Ovary (tissue), 9 donors: ENCODE measurements around the gene BICDL1. TPM values are rescaled to one million over a fixed set of nuclear protein-coding genes. Genes with fewer than 3 reads are reported as not detected.

Source experiments
- DNase-seq, 5 donors: peaks; one replicate each; pipeline ENCODE4 v3.0.0-alpha.2; 2019 to 2020
- H3K27ac ChIP-seq, 2 donors: fragments of 200-600 bp; one replicate each; pipeline versions ENCODE4 v1.5.1 to v1.8.0; 2019 to 2022
- H3K27me3 ChIP-seq: fragments of 200-600 bp; one replicate; pipeline ENCODE4 v1.8.0; 2022
- H3K36me3 ChIP-seq: fragments of 200-600 bp; sonication (generic); one replicate; pipeline ENCODE4 v1.5.1; 2019
- H3K4me1 ChIP-seq: one replicate; pipeline ENCODE4 v1.8.1; 2013; ENCODE audit warnings: mild to moderate bottlenecking, moderate library complexity; ENCODE audit not compliant: insufficient read depth
- H3K4me3 ChIP-seq: fragments of 200-600 bp; sonication (generic); one replicate; pipeline ENCODE4 v1.5.1; 2017
- H3K9me3 ChIP-seq, 2 donors: fragments of 200-600 bp in 1 of 2; sonication (generic) in 1 of 2; one replicate each; pipeline versions ENCODE4 v1.5.1 to v1.8.1; 2013 to 2019; ENCODE audit warnings: mild to moderate bottlenecking in 1 of 2, moderate library complexity in 1 of 2
- EP300 ChIP-seq: sonication (generic); formaldehyde crosslinking; IDR thresholded peaks from one replicate; pipeline ENCODE4 v1.6.1; 2017; ENCODE audit warnings: antibody characterized with exemption
- POLR2A ChIP-seq: fragments of 450-650 bp; IDR thresholded peaks from one replicate; pipeline ENCODE4 v1.6.1; 2017; ENCODE audit warnings: antibody characterized with exemption, mild to moderate bottlenecking, moderate library complexity
- WGBS, 3 donors: extraction: QIAGEN DNeasy Blood & Tissue Kit in 1 of 3; methylation state at CpG; one replicate each; pipeline versions ENCODE4 v1.1.5 to v1.1.7; 2013 to 2017; 5-methylcytosine and 5-hydroxymethylcytosine counted together
- intact Hi-C, 4 donors: fragments of 100-400 bp; cut with DNase I; formaldehyde crosslinking; loops; one replicate each; pipeline versions ENCODE4 v1.11.0 to v1.15.1; 2022 to 2023
- polyA plus RNA-seq, 2 donors: library from polyadenylated mRNA; stranded (reverse); fragments of 200-250 nt in 1 of 2; fragments of 350-450 nt in 1 of 2; fragmentation: Illumina TruSeq in 1 of 2; extraction: RNeasy Lipid Tissue Mini Kit (QIAGEN cat#74804) in 1 of 2; gene quantifications; one replicate each; pipeline ENCODE4 v1.2.3, GENCODE V29; 2013 to 2014
- total RNA-seq, 7 donors: library from RNA; depleted of rRNA in 2 of 7; stranded (reverse); fragments of >200 nt in 2 of 7; fragmentation: NEBNext Ultra II Directional in 3 of 7; extraction: Animal tissue kit (Norgen Biotek cat#: 25700) in 3 of 7; gene quantifications; one replicate each; pipeline versions ENCODE4 v1.1.0 to v1.2.4, GENCODE V29; 2016 to 2023
- TF ChIP-seq, protein P1 (sequence below), 3 donors: fragments of 450-650 bp in 2 of 3; fragments of 200-600 bp in 1 of 3; IDR thresholded peaks; one replicate each; pipeline versions ENCODE4 v1.5.1 to v1.8.0; 2016 to 2022; ENCODE audit warnings: antibody characterized with exemption in 3 of 3, mild to moderate bottlenecking in 1 of 3
- donor health status: DM: no; HTN: no; CAD: no; lungs with moderate emphysema.
- donor health status: DM: no; HTN: no; CAD: no.
- donor health status: Bipolar disorder and iron deficiency.
- donor health status: DM: yes; HTN: yes; CAD: no.
- donor health status: DM: no; HTN: no; CAD: no.
- donor health status: DM: yes; HTN: yes; CAD: no.

Gene BICDL1
- total and polyA plus RNA-seq, 9 donors, result 0.40 to 147 (median 1.7) TPM

GRCh38 chr12:120089105-120089504 lies 100.1 kb downstream of the BICDL1 start:
- Histone ChIP-seq H3K4me1 (peaks cover 2% of the 10 kb centered on the region), H3K27ac (no peak overlapping the region), H3K4me3 (no peak overlapping the region), H3K9me3 (no peaks in the 10 kb centered on the region), H3K27me3 (no peaks in the 10 kb centered on the region), H3K36me3 (no peaks in the 10 kb centered on the region)
- DNase-seq, result peak in 1 of 5 donors; percentile 21
- intact Hi-C loops, result no loop called here
- WGBS, 3 donors, result 25 to 32% (median 31%) methylated on average over 8 of the region's 8 CpGs
- TF ChIP-seq, protein P1, sequence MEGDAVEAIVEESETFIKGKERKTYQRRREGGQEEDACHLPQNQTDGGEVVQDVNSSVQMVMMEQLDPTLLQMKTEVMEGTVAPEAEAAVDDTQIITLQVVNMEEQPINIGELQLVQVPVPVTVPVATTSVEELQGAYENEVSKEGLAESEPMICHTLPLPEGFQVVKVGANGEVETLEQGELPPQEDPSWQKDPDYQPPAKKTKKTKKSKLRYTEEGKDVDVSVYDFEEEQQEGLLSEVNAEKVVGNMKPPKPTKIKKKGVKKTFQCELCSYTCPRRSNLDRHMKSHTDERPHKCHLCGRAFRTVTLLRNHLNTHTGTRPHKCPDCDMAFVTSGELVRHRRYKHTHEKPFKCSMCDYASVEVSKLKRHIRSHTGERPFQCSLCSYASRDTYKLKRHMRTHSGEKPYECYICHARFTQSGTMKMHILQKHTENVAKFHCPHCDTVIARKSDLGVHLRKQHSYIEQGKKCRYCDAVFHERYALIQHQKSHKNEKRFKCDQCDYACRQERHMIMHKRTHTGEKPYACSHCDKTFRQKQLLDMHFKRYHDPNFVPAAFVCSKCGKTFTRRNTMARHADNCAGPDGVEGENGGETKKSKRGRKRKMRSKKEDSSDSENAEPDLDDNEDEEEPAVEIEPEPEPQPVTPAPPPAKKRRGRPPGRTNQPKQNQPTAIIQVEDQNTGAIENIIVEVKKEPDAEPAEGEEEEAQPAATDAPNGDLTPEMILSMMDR (IDR thresholded peaks at IDR 0.05), result no peak
- TF ChIP-seq POLR2A (no peak), EP300 (no peak)

- whole genome bisulfite sequencing, 3 donors, result 41 to 63% (median 45%) methylated on average over 2 of the region's 2 CpGs
Measured at GRCh38 chr12:120089796-120090195, 100.8 kb downstream of the BICDL1 start.

GRCh38 chr12:120090206-120090605 lies 101.2 kb downstream of the BICDL1 start:
- Histone ChIP-seq H3K4me1 (peaks cover 2% of the 10 kb centered on the region), H3K9me3 (no peaks in the 10 kb centered on the region), H3K36me3 (no peaks in the 10 kb centered on the region), H3K4me3 (no peak overlapping the region), H3K27me3 (no peaks in the 10 kb centered on the region), H3K27ac (no peak overlapping the region)
- 63 to 85% (median 69%) methylated on average over 3 of the region's 3 CpGs for WGBS, 3 donors
- intact Hi-C loops, result no loop called here
- DNase-seq, result no peak
- TF ChIP-seq, protein P1 (IDR thresholded peaks at IDR 0.05), result no peak
- TF ChIP-seq POLR2A, result no peak
- TF ChIP-seq EP300, result no peak

More at GRCh38 chr12:120089796-120090195, 100.8 kb downstream of the BICDL1 start:
- intact Hi-C loops, result no loop called here
- Histone ChIP-seq H3K9me3 (no peaks in the 10 kb centered on the region), H3K27me3 (no peaks in the 10 kb centered on the region), H3K36me3 (no peaks in the 10 kb centered on the region), H3K4me3 (no peak overlapping the region), H3K4me1 (peaks cover 2% of the 10 kb centered on the region), H3K27ac (no peak overlapping the region)
- TF ChIP-seq EP300 (no peak), POLR2A (no peak)
- TF ChIP-seq, protein P1 (IDR thresholded peaks at IDR 0.05), result no peak
- DNase-seq, result peak in 1 of 5 donors; percentile 20

DNA sequence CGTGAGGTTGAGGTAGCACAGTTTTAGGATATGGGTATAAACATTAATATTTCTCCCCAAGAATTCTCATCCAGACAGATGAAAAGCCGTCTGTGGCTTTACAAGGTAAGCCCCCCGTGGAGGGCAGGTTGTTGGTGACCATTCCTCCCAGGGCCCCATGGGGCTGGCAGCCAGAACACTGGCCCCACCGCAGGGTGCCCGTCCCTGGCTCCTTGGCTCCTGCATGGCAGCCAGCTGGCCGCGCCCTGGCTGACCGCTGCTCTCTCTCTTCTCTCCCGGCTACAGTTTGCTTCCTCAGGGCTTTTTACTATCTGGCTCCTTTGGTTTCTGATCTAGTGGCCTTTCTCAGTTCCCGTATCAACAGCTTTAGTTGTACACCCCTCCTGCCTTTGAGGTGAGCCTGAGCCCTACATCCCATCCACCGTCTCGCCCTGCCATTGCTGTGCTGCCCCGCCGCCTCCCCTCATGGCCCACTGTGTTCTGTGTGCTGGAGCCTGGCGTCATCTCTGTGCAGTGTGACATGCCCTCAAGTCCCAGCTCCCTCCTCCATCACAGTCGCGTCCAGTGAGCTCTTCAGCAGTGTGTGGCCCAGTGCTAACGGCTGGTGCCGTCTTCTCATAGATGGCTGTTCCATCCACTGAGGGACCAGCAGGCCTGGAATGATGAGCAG lies 101.7 kb downstream of the BICDL1 start:
- WGBS, 3 donors, result 77 to 86% (median 85%) methylated on average over 19 of the region's 19 CpGs

More for the DNA sequence above, 101.7 kb downstream of the BICDL1 start:
- Histone ChIP-seq H3K4me1 (peaks cover 2% of the 10 kb centered on the region), H3K4me3 (no peak overlapping the region), H3K9me3 (no peaks in the 10 kb centered on the region), H3K27ac (no peak overlapping the region), H3K27me3 (no peaks in the 10 kb centered on the region), H3K36me3 (no peaks in the 10 kb centered on the region)
- intact Hi-C loops, result no loop called here
- TF ChIP-seq, protein P1 (IDR thresholded peaks at IDR 0.05), result no peak
- no peak for TF ChIP-seq POLR2A
- TF ChIP-seq EP300, result no peak
- peak in 1 of 5 donors; percentile 29 for DNase-seq
